HUDEP-2 (cell line): Measurements from ENCODE around the gene ANKFN1.

ENCODE experiments used
- DNase-seq, 76 experiments: peaks; one replicate each; lab custom pipeline; 2025; ENCODE audit not compliant: unreplicated experiment in 76 of 76; lab: John Stamatoyannopoulos, UW

ANKFN1 gene

GRCh38 chr17:56424543-56425044, 271.3 kb downstream of the ANKFN1 start:
- DNase-seq, result no peak

GRCh38 chr17:56425483-56425882, 272.2 kb downstream of the ANKFN1 start:
- no peak for DNase-seq

GRCh38 chr17:56426901-56427300, 273.6 kb downstream of the ANKFN1 start:
- DNase-seq, result no peak

- no peak for DNase-seq
Measured at GRCh38 chr17:56431736-56432135, 278.5 kb downstream of the ANKFN1 start.

- no peak for DNase-seq
Measured at GRCh38 chr17:56432443-56432842, 279.2 kb downstream of the ANKFN1 start.

GRCh38 chr17:56434610-56435009, 281.3 kb downstream of the ANKFN1 start:
- DNase-seq, result no peak

- no peak for DNase-seq
Measured at GRCh38 chr17:56436142-56436541, 282.9 kb downstream of the ANKFN1 start.

- DNase-seq, result peak in 2 of 76 experiments; percentile 0 to 4
Measured at GRCh38 chr17:56440419-56440818, 287.1 kb downstream of the ANKFN1 start.

- no peak for DNase-seq
Measured at GRCh38 chr17:56441308-56441707, 288.0 kb downstream of the ANKFN1 start.

GRCh38 chr17:56445692-56446411, 292.6 kb downstream of the ANKFN1 start:
- no peak for DNase-seq

- no peak for DNase-seq
Measured at GRCh38 chr17:56447171-56447570, 293.9 kb downstream of the ANKFN1 start.

- DNase-seq, result no peak
Measured at GRCh38 chr17:56448371-56448770, 295.1 kb downstream of the ANKFN1 start.

GRCh38 chr17:56449176-56449575, 295.9 kb downstream of the ANKFN1 start:
- no peak for DNase-seq

- no peak for DNase-seq
Measured at GRCh38 chr17:56451629-56452028, 298.4 kb downstream of the ANKFN1 start.

GRCh38 chr17:56452461-56452860, 299.2 kb downstream of the ANKFN1 start:
- no peak for DNase-seq

- DNase-seq, result no peak
Measured at GRCh38 chr17:56457501-56457900, 304.2 kb downstream of the ANKFN1 start.

GRCh38 chr17:56465886-56466285, 312.6 kb downstream of the ANKFN1 start:
- no peak for DNase-seq

GRCh38 chr17:56468840-56469239, 315.6 kb downstream of the ANKFN1 start:
- no peak for DNase-seq

GRCh38 chr17:56471696-56472095, 318.4 kb downstream of the ANKFN1 start:
- DNase-seq, result no peak

- DNase-seq, result no peak
Measured at GRCh38 chr17:56475116-56475515, 321.8 kb downstream of the ANKFN1 start.

- DNase-seq, result peak in 5 of 76 experiments; percentile 1 to 25 (median 8)
Measured at GRCh38 chr17:56478836-56479447, 325.7 kb downstream of the ANKFN1 start.

- no peak for DNase-seq
Measured at GRCh38 chr17:56480501-56480900, 327.2 kb downstream of the ANKFN1 start.
